ENCODE results near the gene DIPK1B.

The DIPK1B gene

GRCh38 chr9:136683755-136684154 is 28.6 kb upstream of the DIPK1B start:
- Histone ChIP-seq H3K4me3 (ENCODE audit: low read depth in 1 of 2, low read length in 2 of 2) (no peak overlapping the region), H3K9me3 (ENCODE audit: control insufficient read depth in 1 of 2, low read length in 2 of 2) (no peaks in the 10 kb centered on the region), H3K27me3 (ENCODE audit: low read depth, low read length) (no peaks in the 10 kb centered on the region), H3K36me3 (ENCODE audit: control insufficient read depth in 1 of 2, insufficient read depth in 2 of 2, low read length in 2 of 2) (no peaks in the 10 kb centered on the region), H3K27ac (ENCODE audit: low read length) (no peak overlapping the region), H3K4me1 (ENCODE audit: control insufficient read depth in 1 of 2, insufficient read depth in 2 of 2, low read length in 2 of 2) (peaks cover 0 to 22% of the 10 kb centered on the region in 2 donors)

GRCh38 chr9:136684339-136684738 is 28.0 kb upstream of the DIPK1B start:
- H3K4me3 ChIP-seq (ENCODE audit: low read depth in 1 of 2, low read length in 2 of 2): no peak overlapping the region
- H3K27ac ChIP-seq (ENCODE audit: low read length): no peak overlapping the region
- H3K36me3 ChIP-seq (ENCODE audit: control insufficient read depth in 1 of 2, insufficient read depth in 2 of 2, low read length in 2 of 2): no peaks in the 10 kb centered on the region
- peaks cover 4 to 22% of the 10 kb centered on the region in 2 donors for H3K4me1 ChIP-seq (ENCODE audit: control insufficient read depth in 1 of 2, insufficient read depth in 2 of 2, low read length in 2 of 2)
- H3K27me3 ChIP-seq (ENCODE audit: low read depth, low read length): no peaks in the 10 kb centered on the region
- H3K9me3 ChIP-seq (ENCODE audit: control insufficient read depth in 1 of 2, low read length in 2 of 2): no peaks in the 10 kb centered on the region

- Histone ChIP-seq H3K36me3 (ENCODE audit: control insufficient read depth in 1 of 2, insufficient read depth in 2 of 2, low read length in 2 of 2) (no peaks in the 10 kb centered on the region), H3K4me1 (ENCODE audit: control insufficient read depth in 1 of 2, insufficient read depth in 2 of 2, low read length in 2 of 2) (peaks cover 4 to 22% of the 10 kb centered on the region in 2 donors), H3K27me3 (ENCODE audit: low read depth, low read length) (no peaks in the 10 kb centered on the region), H3K27ac (ENCODE audit: low read length) (no peak overlapping the region), H3K4me3 (ENCODE audit: low read depth in 1 of 2, low read length in 2 of 2) (no peak overlapping the region), H3K9me3 (ENCODE audit: control insufficient read depth in 1 of 2, low read length in 2 of 2) (no peaks in the 10 kb centered on the region)
These were observed 27.6 kb upstream of the DIPK1B start for GRCh38 chr9:136684799-136685198.

GRCh38 chr9:136685216-136685615 is 27.2 kb upstream of the DIPK1B start:
- Histone ChIP-seq H3K4me1 (ENCODE audit: control insufficient read depth in 1 of 2, insufficient read depth in 2 of 2, low read length in 2 of 2) (peaks cover 4 to 22% of the 10 kb centered on the region in 2 donors), H3K27me3 (ENCODE audit: low read depth, low read length) (no peaks in the 10 kb centered on the region), H3K4me3 (ENCODE audit: low read depth in 1 of 2, low read length in 2 of 2) (no peak overlapping the region), H3K9me3 (ENCODE audit: control insufficient read depth in 1 of 2, low read length in 2 of 2) (no peaks in the 10 kb centered on the region), H3K27ac (ENCODE audit: low read length) (no peak overlapping the region), H3K36me3 (ENCODE audit: control insufficient read depth in 1 of 2, insufficient read depth in 2 of 2, low read length in 2 of 2) (no peaks in the 10 kb centered on the region)

- Histone ChIP-seq H3K27me3 (ENCODE audit: low read depth, low read length) (no peaks in the 10 kb centered on the region), H3K4me3 (ENCODE audit: low read depth in 1 of 2, low read length in 2 of 2) (peak overlapping the region; percentile 59 to 82), H3K4me1 (ENCODE audit: control insufficient read depth in 1 of 2, insufficient read depth in 2 of 2, low read length in 2 of 2) (peaks cover 4 to 23% of the 10 kb centered on the region in 2 donors), H3K27ac (ENCODE audit: low read length) (peak overlapping the region; percentile 16), H3K9me3 (ENCODE audit: control insufficient read depth in 1 of 2, low read length in 2 of 2) (no peaks in the 10 kb centered on the region), H3K36me3 (ENCODE audit: control insufficient read depth in 1 of 2, insufficient read depth in 2 of 2, low read length in 2 of 2) (no peaks in the 10 kb centered on the region)
These were observed 26.4 kb upstream of the DIPK1B start for GRCh38 chr9:136685790-136686533.

GRCh38 chr9:136686534-136686793 is 25.9 kb upstream of the DIPK1B start:
- no peaks in the 10 kb centered on the region for H3K27me3 ChIP-seq (ENCODE audit: low read depth, low read length)
- peak overlapping the region; percentile 16 for H3K27ac ChIP-seq (ENCODE audit: low read length)
- H3K36me3 ChIP-seq (ENCODE audit: control insufficient read depth in 1 of 2, insufficient read depth in 2 of 2, low read length in 2 of 2): no peaks in the 10 kb centered on the region
- H3K4me3 ChIP-seq (ENCODE audit: low read depth in 1 of 2, low read length in 2 of 2): peak overlapping the region; percentile 59 to 82
- peaks cover 4 to 28% of the 10 kb centered on the region in 2 donors for H3K4me1 ChIP-seq (ENCODE audit: control insufficient read depth in 1 of 2, insufficient read depth in 2 of 2, low read length in 2 of 2)
- no peaks in the 10 kb centered on the region for H3K9me3 ChIP-seq (ENCODE audit: control insufficient read depth in 1 of 2, low read length in 2 of 2)

GRCh38 chr9:136686794-136687711 is 25.3 kb upstream of the DIPK1B start, which contains the start of gene AGPAT2:
Gene AGPAT2 (minus strand): TSS chr9:136687457. CDS start chr9:136687357, 100 bp downstream.
- Histone ChIP-seq H3K4me3 (ENCODE audit: low read depth in 1 of 2, low read length in 2 of 2) (peak within 1 kb of the TSS; percentile 59 to 82), H3K36me3 (ENCODE audit: control insufficient read depth in 1 of 2, insufficient read depth in 2 of 2, low read length in 2 of 2) (no peaks in the 10 kb centered on the region), H3K27me3 (ENCODE audit: low read depth, low read length) (no peaks in the 10 kb centered on the region)

GRCh38 chr9:136687721-136688223 is 24.6 kb upstream of the DIPK1B start:
- Histone ChIP-seq H3K36me3 (ENCODE audit: control insufficient read depth in 1 of 2, insufficient read depth in 2 of 2, low read length in 2 of 2) (no peaks in the 10 kb centered on the region), H3K27me3 (ENCODE audit: low read depth, low read length) (no peaks in the 10 kb centered on the region), H3K4me1 (ENCODE audit: control insufficient read depth in 1 of 2, insufficient read depth in 2 of 2, low read length in 2 of 2) (peaks cover 4 to 28% of the 10 kb centered on the region in 2 donors), H3K4me3 (ENCODE audit: low read depth in 1 of 2, low read length in 2 of 2) (peak overlapping the region in 1 of 2 donors; percentile 82), H3K27ac (ENCODE audit: low read length) (no peak overlapping the region), H3K9me3 (ENCODE audit: control insufficient read depth in 1 of 2, low read length in 2 of 2) (no peaks in the 10 kb centered on the region)

More at GRCh38 chr9:136686794-136687711, 25.3 kb upstream of the DIPK1B start, which contains the start of gene AGPAT2:
- peak within 1 kb of the TSS; percentile 16 for H3K27ac ChIP-seq (ENCODE audit: low read length)
- no peaks in the 10 kb centered on the region for H3K9me3 ChIP-seq (ENCODE audit: control insufficient read depth in 1 of 2, low read length in 2 of 2)
- peaks cover 4 to 28% of the 10 kb centered on the region in 2 donors for H3K4me1 ChIP-seq (ENCODE audit: control insufficient read depth in 1 of 2, insufficient read depth in 2 of 2, low read length in 2 of 2)

- no peaks in the 10 kb centered on the region for H3K27me3 ChIP-seq (ENCODE audit: low read depth, low read length)
- peaks cover 4 to 28% of the 10 kb centered on the region in 2 donors for H3K4me1 ChIP-seq (ENCODE audit: control insufficient read depth in 1 of 2, insufficient read depth in 2 of 2, low read length in 2 of 2)
- H3K4me3 ChIP-seq (ENCODE audit: low read depth in 1 of 2, low read length in 2 of 2): peak overlapping the region in 1 of 2 donors; percentile 82
- H3K27ac ChIP-seq (ENCODE audit: low read length): no peak overlapping the region
- no peaks in the 10 kb centered on the region for H3K36me3 ChIP-seq (ENCODE audit: control insufficient read depth in 1 of 2, insufficient read depth in 2 of 2, low read length in 2 of 2)
- H3K9me3 ChIP-seq (ENCODE audit: control insufficient read depth in 1 of 2, low read length in 2 of 2): no peaks in the 10 kb centered on the region
These were observed 23.9 kb upstream of the DIPK1B start for GRCh38 chr9:136688274-136689107.

- Histone ChIP-seq H3K27ac (ENCODE audit: low read length) (no peak overlapping the region), H3K4me3 (ENCODE audit: low read depth in 1 of 2, low read length in 2 of 2) (no peak overlapping the region), H3K27me3 (ENCODE audit: low read depth, low read length) (no peaks in the 10 kb centered on the region), H3K36me3 (ENCODE audit: control insufficient read depth in 1 of 2, insufficient read depth in 2 of 2, low read length in 2 of 2) (no peaks in the 10 kb centered on the region), H3K4me1 (ENCODE audit: control insufficient read depth in 1 of 2, insufficient read depth in 2 of 2, low read length in 2 of 2) (peaks cover 4 to 28% of the 10 kb centered on the region in 2 donors), H3K9me3 (ENCODE audit: control insufficient read depth in 1 of 2, low read length in 2 of 2) (no peaks in the 10 kb centered on the region)
These were observed 23.3 kb upstream of the DIPK1B start for GRCh38 chr9:136689108-136689460.
